Vagina (tissue), 2 donors: ENCODE measurements around the gene DAPK2. TPM values are rescaled to one million over a fixed set of nuclear protein-coding genes. Genes with fewer than 3 reads are reported as not detected.
"Not testable (repeated sequence)": the region's sequence is repeated elsewhere in the genome, so short reads cannot be mapped to it uniquely, and the experiment has no call there.

Experiments used
- DNase-seq, 2 donors: peaks; one replicate each; pipeline ENCODE4 v3.0.0-alpha.2; 2017; ENCODE audit errors: extremely low spot score in 2 of 2
- H3K27ac ChIP-seq: fragments of 200-600 bp; sonication (generic); one replicate; pipeline ENCODE4 v1.5.1; 2019
- H3K27me3 ChIP-seq: fragments of 200-600 bp; sonication (generic); one replicate; pipeline ENCODE4 v1.5.1; 2019
- H3K36me3 ChIP-seq, 2 donors: fragments of 200-600 bp; sonication (generic); one replicate each; pipeline ENCODE4 v1.5.1; 2017 to 2019
- H3K4me1 ChIP-seq: fragments of 200-600 bp; sonication (generic); one replicate; pipeline ENCODE4 v1.5.1; 2019
- H3K4me3 ChIP-seq, 2 donors: fragments of 200-600 bp; sonication (generic); 1 replicate in 1 of 2; 2 replicates in 1 of 2; pipeline ENCODE4 v1.5.1; 2016 to 2019
- H3K9me3 ChIP-seq: fragments of 200-600 bp; sonication (generic); one replicate; pipeline ENCODE4 v1.5.1; 2019
- CTCF ChIP-seq, 3 experiments: fragments of 450-650 bp in 2 of 3; fragments of 200-600 bp in 1 of 3; sonication (generic) in 1 of 3; IDR thresholded peaks; one replicate each; pipeline ENCODE4 v1.5.1; 2017 to 2019; ENCODE audit warnings: antibody characterized with exemption in 3 of 3, mild to moderate bottlenecking in 2 of 3, moderate library complexity in 2 of 3
- POLR2A ChIP-seq, 2 donors: fragments of 450-650 bp; IDR thresholded peaks; one replicate each; pipeline ENCODE4 v1.6.1; 2017; ENCODE audit warnings: antibody characterized with exemption in 2 of 2, mild to moderate bottlenecking in 2 of 2, moderate library complexity in 2 of 2
- POLR2AphosphoS5 ChIP-seq, 2 donors: sonication (generic); formaldehyde crosslinking; IDR thresholded peaks; one replicate each; pipeline ENCODE4 v1.9.0; 2017; ENCODE audit warnings: antibody characterized with exemption in 2 of 2, mild to moderate bottlenecking in 2 of 2, low read depth in 1 of 2; ENCODE audit not compliant: insufficient read depth in 1 of 2
- intact Hi-C: fragments of 100-400 bp; cut with DNase I; formaldehyde crosslinking; loops from one replicate; pipeline ENCODE4 v1.15.1; 2023
- total RNA-seq: library from RNA; depleted of rRNA; stranded (reverse); fragments of >200 nt; gene quantifications from one replicate; pipeline ENCODE4 v1.2.3, GENCODE V29; 2016

The DAPK2 gene
- total RNA-seq, 1 donor from 2014 or later, result 50.3 TPM

DNA sequence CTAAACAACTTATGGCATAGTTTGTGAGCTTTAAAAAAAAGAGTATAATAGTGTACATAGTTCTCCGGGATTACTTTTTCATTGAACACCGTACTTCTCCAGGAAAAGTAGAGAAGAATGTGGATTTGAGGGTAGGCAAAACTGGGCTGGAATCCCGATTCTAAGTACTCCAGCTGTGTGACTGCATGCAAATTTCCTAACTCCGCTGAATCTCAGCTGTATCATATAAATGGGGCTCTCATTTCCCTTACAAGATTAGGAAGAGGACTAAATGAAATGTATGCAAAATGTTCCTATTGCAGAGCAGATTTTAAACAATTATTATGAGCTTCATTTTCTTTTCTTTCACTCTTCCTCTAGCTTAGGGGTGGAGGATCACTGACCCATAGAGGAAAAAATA is 142.2 kb downstream of the DAPK2 start:
- H3K9me3 ChIP-seq, result no peaks in the 10 kb centered on the region
- no peak overlapping the region for H3K4me3 ChIP-seq
- TF ChIP-seq CTCF (IDR thresholded peaks at IDR 0.05), result no peak
- no peak for TF ChIP-seq POLR2A (IDR thresholded peaks at IDR 0.05)
- TF ChIP-seq POLR2AphosphoS5 (IDR thresholded peaks at IDR 0.05; ENCODE audit: insufficient read depth in 1 of 2, low read depth in 1 of 2), result no peak
- no peak overlapping the region for H3K27ac ChIP-seq
- H3K4me1 ChIP-seq, result peaks cover 23% of the 10 kb centered on the region
- no peak for DNase-seq
- intact Hi-C loops, result loop anchor here (10.0 kb wide), 1 partner anchor 141 kb away; the partner anchor contains the start of gene DAPK2
- H3K36me3 ChIP-seq, result no peaks in the 10 kb centered on the region
- H3K27me3 ChIP-seq, result no peaks in the 10 kb centered on the region

DNA sequence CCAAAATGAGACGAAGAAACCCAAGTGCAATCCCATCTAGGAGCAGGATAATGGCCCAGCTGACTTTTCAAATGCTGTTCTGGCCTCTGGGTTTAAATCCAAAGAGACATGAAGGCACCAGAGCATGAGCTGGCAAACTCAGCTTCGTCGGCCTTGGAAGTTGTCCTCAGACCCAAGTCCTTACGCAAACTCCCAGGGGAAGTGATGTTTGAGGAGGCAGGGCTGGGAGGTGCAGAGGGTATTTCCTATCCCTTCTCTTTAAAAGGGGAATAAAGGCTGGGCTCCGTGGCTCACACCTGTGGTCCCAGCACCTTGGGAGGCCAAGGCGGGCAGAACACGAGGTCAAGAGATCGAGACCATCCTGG is 143.6 kb downstream of the DAPK2 start:
- intact Hi-C loops, result loop anchor here (10.0 kb wide), 1 partner anchor 142 kb away; the partner anchor contains the start of gene DAPK2
- Histone ChIP-seq H3K27ac (no peak overlapping the region), H3K36me3 (no peaks in the 10 kb centered on the region), H3K4me3 (no peak overlapping the region), H3K4me1 (peaks cover 18% of the 10 kb centered on the region), H3K9me3 (no peaks in the 10 kb centered on the region), H3K27me3 (no peaks in the 10 kb centered on the region)
- no peak for DNase-seq
- TF ChIP-seq CTCF (IDR thresholded peaks at IDR 0.05) (no peak), POLR2A (IDR thresholded peaks at IDR 0.05) (no peak), POLR2AphosphoS5 (IDR thresholded peaks at IDR 0.05; ENCODE audit: insufficient read depth in 1 of 2, low read depth in 1 of 2) (no peak)

DNA sequence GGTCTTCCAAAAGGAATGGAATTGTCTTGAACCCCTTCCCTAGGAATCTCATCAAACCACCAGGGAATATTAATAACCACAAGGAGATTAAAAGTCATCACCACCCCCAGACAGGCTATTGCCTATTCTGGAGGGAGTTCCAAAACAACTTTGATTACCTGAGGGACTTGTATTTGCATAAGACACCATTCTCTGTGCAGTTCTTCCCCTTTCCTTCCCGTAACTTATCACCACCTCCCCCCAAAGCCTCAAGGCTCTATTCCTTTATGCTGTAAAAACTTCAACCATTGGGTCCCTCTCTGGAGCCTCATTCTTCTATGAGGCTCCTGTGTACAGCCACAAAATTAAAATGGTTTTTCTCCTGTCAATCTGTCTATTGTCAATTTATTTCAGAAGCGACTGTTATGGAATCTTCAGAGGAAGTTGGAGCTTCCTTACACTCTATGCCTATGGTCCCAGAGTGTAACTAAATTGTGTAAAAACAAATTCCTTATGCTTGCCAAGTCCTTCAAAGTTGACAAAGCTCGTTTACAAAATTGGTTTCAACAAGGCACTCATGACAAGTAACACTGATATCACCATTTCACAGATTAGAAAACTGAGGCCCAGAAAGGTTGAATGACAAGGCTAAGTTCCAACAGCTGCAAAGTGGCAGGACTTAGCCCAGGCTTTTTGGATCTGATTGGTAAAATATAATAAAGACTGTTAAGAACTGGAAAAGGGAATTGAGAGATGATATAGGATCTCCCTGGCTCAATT is 144.2 kb downstream of the DAPK2 start:
- intact Hi-C loops, result loop anchor here (10.0 kb wide), 1 partner anchor 143 kb away; the partner anchor contains the start of gene DAPK2
- Histone ChIP-seq H3K4me1 (peaks cover 24% of the 10 kb centered on the region), H3K4me3 (no peak overlapping the region), H3K36me3 (no peaks in the 10 kb centered on the region), H3K27me3 (no peaks in the 10 kb centered on the region), H3K9me3 (no peaks in the 10 kb centered on the region), H3K27ac (no peak overlapping the region)
- TF ChIP-seq POLR2A (IDR thresholded peaks at IDR 0.05) (no peak), CTCF (IDR thresholded peaks at IDR 0.05) (no peak), POLR2AphosphoS5 (IDR thresholded peaks at IDR 0.05; ENCODE audit: insufficient read depth in 1 of 2, low read depth in 1 of 2) (no peak)
- DNase-seq, result no peak

DNA sequence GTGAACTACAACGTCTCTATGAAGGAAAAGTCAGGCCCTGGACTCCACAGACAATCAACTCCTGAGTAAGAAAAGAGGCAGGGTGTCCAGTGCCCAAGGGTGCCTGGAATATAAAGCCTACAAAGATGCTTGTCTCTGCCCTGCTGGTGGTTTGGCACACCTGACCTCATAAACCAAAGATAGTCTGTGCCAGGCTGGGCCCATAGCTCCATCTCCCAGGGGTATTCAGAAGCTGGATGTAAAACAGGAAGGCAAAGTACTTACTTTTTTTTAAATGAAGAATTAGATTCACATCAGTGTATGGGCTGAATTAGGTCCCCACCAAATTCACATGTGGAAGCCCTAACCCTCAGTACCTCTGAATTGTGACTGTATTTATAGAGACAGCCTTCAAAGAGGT is 146.0 kb downstream of the DAPK2 start:
- intact Hi-C loops, result loop anchor here (10.0 kb wide), 1 partner anchor 144 kb away; the partner anchor contains the start of gene DAPK2
- Histone ChIP-seq H3K4me1 (peaks cover 34% of the 10 kb centered on the region), H3K27ac (no peak overlapping the region), H3K27me3 (no peaks in the 10 kb centered on the region), H3K4me3 (no peak overlapping the region), H3K9me3 (no peaks in the 10 kb centered on the region), H3K36me3 (no peaks in the 10 kb centered on the region)
- DNase-seq, result no peak
- TF ChIP-seq POLR2A (IDR thresholded peaks at IDR 0.05) (no peak), POLR2AphosphoS5 (IDR thresholded peaks at IDR 0.05; ENCODE audit: insufficient read depth in 1 of 2, low read depth in 1 of 2) (no peak)

DNA sequence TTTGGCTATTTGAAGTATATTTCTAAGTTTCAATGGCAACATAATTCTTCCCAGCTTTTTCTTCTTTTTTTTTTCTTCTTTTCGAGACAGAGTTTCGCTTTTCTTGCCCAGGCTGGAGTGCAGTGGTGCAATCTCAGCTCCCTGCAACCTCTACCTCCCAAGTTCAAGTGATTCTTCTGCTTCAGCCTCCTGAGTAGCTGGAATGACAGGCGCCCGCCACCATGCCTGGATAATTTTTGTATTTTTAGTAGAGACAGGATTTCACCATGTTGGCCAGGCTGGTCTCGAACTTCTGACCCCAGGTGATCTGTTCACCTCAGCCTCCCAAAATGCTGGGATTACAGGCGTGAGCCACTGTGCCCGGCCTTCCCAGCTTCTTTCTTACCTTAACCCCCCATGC is 146.7 kb downstream of the DAPK2 start:
- H3K27me3 ChIP-seq, H3K9me3 ChIP-seq, H3K36me3 ChIP-seq, H3K4me3 ChIP-seq, DNase-seq: not testable (repeated sequence)
- intact Hi-C loops, result loop anchor here (10.0 kb wide), 2 partner anchors 145 kb away; partner anchors contain the start of gene DAPK2
- Histone ChIP-seq H3K4me1 (peaks cover 32% of the 10 kb centered on the region), H3K27ac (peak overlapping the region; percentile 26)

DNA sequence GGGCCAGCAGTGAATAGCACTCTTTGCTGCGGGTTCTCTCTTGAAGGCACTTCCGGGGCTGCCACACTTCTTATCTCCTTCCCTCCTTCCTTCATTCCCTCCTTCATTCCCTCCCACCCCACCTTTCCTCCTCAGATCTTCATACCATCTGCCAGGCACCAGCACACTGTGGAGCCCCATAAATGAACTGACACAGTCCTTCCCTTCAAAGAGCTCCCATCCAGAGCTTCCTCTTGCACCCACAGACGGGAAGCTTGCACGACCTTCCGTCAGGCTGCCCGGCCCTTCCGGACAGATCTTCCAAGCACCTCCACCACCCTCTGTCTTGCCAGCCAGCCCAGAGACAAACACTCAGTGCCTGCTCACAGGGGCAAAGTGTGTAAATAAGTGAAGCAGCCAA is 147.1 kb downstream of the DAPK2 start:
- intact Hi-C loops, result loop anchor here (10.0 kb wide), 1 partner anchor 144 kb away; no protein-coding TSS in a partner anchor

More for the DNA sequence above, 147.1 kb downstream of the DAPK2 start:
- no peak for DNase-seq
- Histone ChIP-seq H3K27me3 (no peaks in the 10 kb centered on the region), H3K36me3 (no peaks in the 10 kb centered on the region), H3K4me3 (no peak overlapping the region), H3K9me3 (no peaks in the 10 kb centered on the region), H3K27ac (peak overlapping the region; percentile 26), H3K4me1 (peaks cover 32% of the 10 kb centered on the region)
- no peak for TF ChIP-seq POLR2AphosphoS5 (IDR thresholded peaks at IDR 0.05; ENCODE audit: insufficient read depth in 1 of 2, low read depth in 1 of 2)
- no peak for TF ChIP-seq CTCF (IDR thresholded peaks at IDR 0.05)
- TF ChIP-seq POLR2A (IDR thresholded peaks at IDR 0.05), result no peak
